HG03108 (cell line): Measurements from ENCODE around the gene ADAT1.

Source experiments
- ATAC-seq: cut with Tn5 transposase; IDR thresholded peaks from one replicate; pipeline ENCODE4 v1.9.1; 2021; ENCODE audit warnings: moderate library complexity; ENCODE audit not compliant: unreplicated experiment

The ADAT1 gene, protein sequence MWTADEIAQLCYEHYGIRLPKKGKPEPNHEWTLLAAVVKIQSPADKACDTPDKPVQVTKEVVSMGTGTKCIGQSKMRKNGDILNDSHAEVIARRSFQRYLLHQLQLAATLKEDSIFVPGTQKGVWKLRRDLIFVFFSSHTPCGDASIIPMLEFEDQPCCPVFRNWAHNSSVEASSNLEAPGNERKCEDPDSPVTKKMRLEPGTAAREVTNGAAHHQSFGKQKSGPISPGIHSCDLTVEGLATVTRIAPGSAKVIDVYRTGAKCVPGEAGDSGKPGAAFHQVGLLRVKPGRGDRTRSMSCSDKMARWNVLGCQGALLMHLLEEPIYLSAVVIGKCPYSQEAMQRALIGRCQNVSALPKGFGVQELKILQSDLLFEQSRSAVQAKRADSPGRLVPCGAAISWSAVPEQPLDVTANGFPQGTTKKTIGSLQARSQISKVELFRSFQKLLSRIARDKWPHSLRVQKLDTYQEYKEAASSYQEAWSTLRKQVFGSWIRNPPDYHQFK

GRCh38 chr16:75622761-75623605 is at the start of gene ADAT1:
TSS of gene ADAT1 (minus strand) at chr16:75623281. CDS start at chr16:75620799, 2,482 bp downstream.
- ATAC-seq: peak; percentile 92

DNA sequence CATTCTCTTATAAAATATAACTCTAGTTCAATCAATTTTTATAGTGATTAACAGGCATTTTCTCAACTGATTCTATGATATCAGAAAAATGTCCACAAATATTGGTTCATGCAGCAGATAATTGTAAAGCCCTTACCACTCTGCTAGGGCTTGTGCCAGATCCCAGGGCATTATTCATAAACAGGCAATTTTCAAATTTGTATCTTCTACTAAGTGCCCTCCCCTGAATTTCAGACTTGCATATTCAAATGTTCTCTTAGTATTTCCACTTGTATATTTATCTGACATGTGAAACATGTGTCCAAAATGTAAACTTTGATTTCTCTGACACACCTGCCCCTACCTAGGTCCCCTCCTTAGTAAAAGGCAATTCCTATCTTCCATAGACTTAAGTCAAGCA is 44.4 kb upstream of the ADAT1 start:
- no peak for ATAC-seq

GRCh38 chr16:75660726-75661302 is 37.7 kb upstream of the ADAT1 start:
- ATAC-seq: no peak

- ATAC-seq: no peak
Observed at GRCh38 chr16:75660321-75660720, 37.2 kb upstream of the ADAT1 start.

DNA sequence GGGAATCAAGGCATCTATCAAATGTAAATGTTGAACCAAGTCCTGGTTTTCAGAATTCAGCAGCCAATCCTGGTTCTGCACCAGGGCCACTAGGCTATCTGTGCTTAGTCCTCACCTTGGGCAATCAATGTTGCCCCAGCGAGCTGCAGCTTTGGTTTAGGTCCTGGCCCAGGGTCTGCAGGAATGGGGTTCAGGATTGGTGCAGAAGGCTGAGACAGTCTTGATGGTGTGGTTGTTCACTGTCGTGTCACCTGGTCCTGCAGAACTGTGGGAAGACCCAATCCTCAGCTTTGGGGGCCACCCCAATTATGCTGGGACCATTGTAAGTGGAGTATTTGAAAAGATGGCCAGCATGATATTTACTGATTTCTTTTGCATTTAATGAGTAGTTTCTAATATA is 35.1 kb upstream of the ADAT1 start:
- ATAC-seq: no peak

- ATAC-seq: no peak
Observed at GRCh38 chr16:75653922-75654321, 30.8 kb upstream of the ADAT1 start.

- ATAC-seq: peak; percentile 25
Observed at GRCh38 chr16:75648265-75649076, 25.4 kb upstream of the ADAT1 start.

- ATAC-seq: peak; percentile 89
Observed at GRCh38 chr16:75647492-75648264, 24.6 kb upstream of the ADAT1 start, which contains the start of the genes KARS1 and TERF2IP. TSS of gene KARS1 (minus strand) at chr16:75647665. CDS start at chr16:75647639, 26 bp downstream. TSS of gene TERF2IP (plus strand) at chr16:75647773. CDS start at chr16:75647883, 110 bp downstream.

DNA sequence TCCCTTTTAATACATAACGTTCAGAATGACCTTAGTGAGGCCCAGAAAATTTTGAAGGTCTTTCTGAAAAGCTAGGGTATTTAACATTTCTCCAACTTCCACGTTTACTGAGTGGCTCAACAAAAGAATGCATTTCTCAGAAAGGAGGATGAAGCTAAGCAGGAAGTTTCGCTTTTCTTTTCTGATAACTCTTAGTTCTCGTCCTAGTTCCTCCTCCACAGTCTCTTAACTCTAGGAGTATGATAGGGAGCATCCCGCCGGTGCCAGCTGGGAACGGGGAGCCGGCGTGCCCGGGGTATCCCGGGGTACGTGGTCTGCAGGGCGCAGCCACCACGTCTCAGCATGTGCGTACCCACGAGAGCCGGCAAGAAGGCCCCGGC is 24.0 kb upstream of the ADAT1 start:
- peak; percentile 11 for ATAC-seq

DNA sequence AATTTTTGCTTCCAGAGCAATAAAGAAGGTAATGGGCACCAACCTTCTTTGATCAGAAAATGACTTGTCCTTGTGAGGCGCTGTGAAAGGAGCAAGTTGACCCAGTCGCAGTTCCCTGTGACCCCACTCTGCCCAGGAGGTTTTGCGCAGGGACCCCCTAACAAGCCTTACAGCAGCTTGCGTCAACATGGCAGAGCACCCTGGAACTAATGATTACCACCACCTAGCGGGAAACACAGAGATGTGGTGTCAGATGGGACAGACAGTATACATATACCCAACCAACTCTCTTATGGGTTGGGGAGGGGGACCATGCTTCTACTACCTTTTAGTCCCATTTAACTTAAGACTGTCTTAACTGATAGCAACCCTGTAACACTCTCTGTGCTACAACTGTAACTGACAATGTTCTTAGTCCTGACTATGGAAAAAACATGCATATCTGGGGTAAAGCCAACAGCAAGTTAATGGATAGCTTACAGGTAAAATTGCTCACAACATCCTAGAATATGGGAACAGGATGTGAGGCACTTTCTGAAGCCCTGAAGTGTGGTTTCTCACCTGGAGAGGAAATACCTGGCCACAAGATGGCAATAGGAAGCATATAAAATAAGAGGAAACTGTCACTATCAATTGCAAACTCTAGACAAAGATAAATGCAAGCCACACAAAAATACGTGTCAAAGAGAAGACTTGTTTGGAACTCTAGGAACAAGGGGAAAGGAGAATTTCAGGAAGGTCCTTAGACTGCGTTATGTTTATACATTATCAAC is 21.3 kb upstream of the ADAT1 start:
- no peak for ATAC-seq

- no peak for ATAC-seq
Observed at GRCh38 chr16:75640598-75640997, 17.5 kb upstream of the ADAT1 start.

- no peak for ATAC-seq
Observed at GRCh38 chr16:75635036-75635435, 12.0 kb upstream of the ADAT1 start.

DNA sequence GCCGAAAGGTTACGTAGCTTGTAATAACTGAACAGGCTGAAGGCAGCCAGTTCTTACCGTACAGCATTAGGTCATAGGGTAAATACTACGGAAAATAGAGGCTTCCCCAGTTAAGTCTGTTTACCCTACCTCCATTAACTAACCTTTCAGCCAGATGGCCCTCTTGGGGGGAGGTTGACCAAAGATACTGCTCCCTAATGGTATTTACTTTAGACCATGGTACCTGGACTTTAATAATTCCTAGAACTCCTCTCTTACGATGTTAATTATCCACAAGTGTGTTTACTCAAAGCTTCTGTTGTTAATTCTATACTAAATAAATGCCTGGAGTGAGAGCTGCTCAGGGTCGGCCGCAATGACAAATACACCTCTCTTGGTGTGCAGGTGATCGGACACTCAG is 9.8 kb upstream of the ADAT1 start:
- no peak for ATAC-seq

DNA sequence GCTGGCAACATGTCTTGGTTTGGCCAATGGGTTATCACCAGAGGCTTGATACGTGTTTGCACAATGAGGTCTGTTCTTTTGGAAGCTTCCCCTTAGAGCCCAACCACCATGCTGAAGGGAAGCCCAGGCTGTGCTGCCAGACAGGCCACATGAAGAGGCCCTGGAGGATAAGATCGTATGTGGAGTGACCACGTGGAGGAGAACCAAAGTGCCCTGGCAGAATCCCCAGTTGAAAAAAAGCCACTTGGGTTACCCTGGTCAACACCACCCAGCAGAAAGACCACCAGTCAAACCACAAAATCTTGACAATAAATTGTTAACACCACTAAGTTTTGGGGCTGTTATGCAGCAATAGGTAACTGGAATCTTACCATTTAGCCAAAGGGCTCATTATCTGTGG is 7.0 kb upstream of the ADAT1 start:
- ATAC-seq: no peak

DNA sequence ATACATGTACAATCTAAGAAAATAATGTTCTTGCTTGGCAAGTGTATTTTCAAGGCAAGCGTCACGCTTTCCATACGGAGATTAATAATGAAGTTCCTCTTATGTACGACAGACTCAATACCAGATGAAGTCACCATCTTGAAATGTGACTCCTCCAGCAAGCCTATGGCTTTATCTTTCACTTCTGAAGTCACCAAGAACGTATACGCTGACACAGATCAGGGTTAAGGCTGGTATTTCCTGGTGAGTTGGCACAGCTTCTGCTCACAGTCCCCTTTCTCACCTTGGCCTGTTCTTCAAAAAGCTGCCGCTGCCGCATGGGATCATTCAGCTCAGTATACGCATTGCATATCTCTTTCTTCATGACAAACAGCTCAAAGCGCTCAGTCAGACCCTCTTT is 6.1 kb upstream of the ADAT1 start:
- ATAC-seq: no peak

GRCh38 chr16:75628351-75628750 is 5.3 kb upstream of the ADAT1 start:
- no peak for ATAC-seq

GRCh38 chr16:75627851-75628250 is 4.8 kb upstream of the ADAT1 start:
- ATAC-seq: no peak

DNA sequence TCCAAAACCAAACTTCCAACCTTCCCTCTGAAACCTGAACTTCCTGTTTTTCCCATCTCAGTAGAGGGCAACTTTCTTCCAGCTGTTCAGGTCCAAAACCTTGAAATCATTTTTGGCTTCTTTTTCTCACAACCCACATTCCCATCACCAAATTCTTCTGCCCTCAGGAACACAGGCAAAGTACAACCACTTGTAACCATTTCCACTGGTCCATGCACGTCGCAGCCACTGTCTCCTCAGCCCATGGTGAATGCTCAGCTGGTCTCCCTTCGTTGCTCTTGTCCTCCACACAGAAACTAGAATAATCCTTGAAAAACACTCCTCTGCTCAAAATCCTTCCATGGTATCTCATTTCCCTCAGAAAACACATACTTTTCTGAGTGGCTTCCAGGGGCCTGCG is 3.7 kb upstream of the ADAT1 start:
- no peak for ATAC-seq

DNA sequence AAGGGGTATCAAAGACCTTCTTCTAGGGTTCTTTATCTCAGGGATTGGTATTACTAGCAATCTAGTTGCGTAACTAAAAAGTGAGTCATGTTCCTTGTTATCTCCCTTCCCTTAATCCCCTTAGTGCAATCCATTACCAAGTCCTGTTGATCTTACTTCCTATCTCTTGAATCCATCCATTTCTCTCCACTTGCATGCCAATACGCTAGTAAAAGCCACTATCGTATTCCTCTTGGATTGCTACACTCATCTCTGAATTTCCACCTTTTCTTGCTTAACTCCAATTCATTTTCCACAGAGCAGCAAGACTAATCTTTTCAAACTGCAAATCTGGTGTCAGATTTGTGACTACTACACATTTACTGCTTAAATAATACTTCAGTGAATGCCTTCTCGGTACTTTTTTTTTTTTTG is 1.8 kb upstream of the ADAT1 start:
- no peak for ATAC-seq
